CD4-positive, alpha-beta memory T cell (primary cell): ENCODE results near the gene PSMC3IP. TPM values are rescaled to one million over a fixed set of nuclear protein-coding genes. Genes with fewer than 3 reads are reported as not detected.
A peak's percentile ranks its signal among the peaks of the same experiment; 100 is the strongest.
"Not testable (repeated sequence)": the region's sequence is repeated elsewhere in the genome, so short reads cannot be mapped to it uniquely, and the experiment has no call there.

Experiments used
- CTCF ChIA-PET: fragments of 350-600 bp; sonication (Branson Sonifier 250); formaldehyde crosslinking; loops from one replicate; lab custom pipeline; 2021; ENCODE audit warnings: inconsistent platforms; ENCODE audit not compliant: partially characterized antibody; lab: Charles Lee
- POLR2A ChIA-PET: fragments of 350-600 bp; sonication (Branson Sonifier 250); formaldehyde crosslinking; loops from one replicate; lab custom pipeline; 2021; ENCODE audit not compliant: partially characterized antibody; lab: Charles Lee
- DNase-seq, 5 donors: peaks; one replicate each; pipeline versions ENCODE4 v3.0.0 to v3.0.0-alpha.2; 2020 to 2022; ENCODE audit warnings: mixed read lengths in 1 of 5
- H3K27ac ChIP-seq: one replicate; pipeline ENCODE4 v1.7.0; 2013; ENCODE audit warnings: low read depth, low read length
- H3K27me3 ChIP-seq: 2 replicates; pipeline ENCODE4 v1.7.0; 2013; ENCODE audit warnings: mild to moderate bottlenecking, low read length, moderate library complexity; ENCODE audit not compliant: insufficient read depth
- H3K36me3 ChIP-seq: 2 replicates; pipeline ENCODE4 v1.7.0; 2013; ENCODE audit warnings: mild to moderate bottlenecking, low read length, moderate library complexity; ENCODE audit not compliant: insufficient read depth
- H3K4me1 ChIP-seq: 2 replicates; pipeline ENCODE4 v1.7.0; 2013; ENCODE audit warnings: mild to moderate bottlenecking, low read length, moderate library complexity; ENCODE audit not compliant: insufficient read depth
- H3K4me3 ChIP-seq, 2 donors: one replicate each; pipeline ENCODE4 v1.7.0; 2013; ENCODE audit warnings: low read length in 2 of 2, mild to moderate bottlenecking in 1 of 2
- H3K9me3 ChIP-seq, 2 donors: one replicate each; pipeline ENCODE4 v1.7.0; 2013; ENCODE audit warnings: low read length in 2 of 2, control low read depth in 1 of 2; ENCODE audit not compliant: control insufficient read depth in 1 of 2
- H3K27ac Mint-ChIP-seq, 7 donors: one replicate each; pipeline ENCODE4 v1.8.0; 2020 to 2021; ENCODE audit warnings: mixed read lengths in 7 of 7, mild to moderate bottlenecking in 6 of 7, inconsistent platforms in 3 of 7, moderate library complexity in 3 of 7
- H3K27me3 Mint-ChIP-seq, 2 donors: one replicate each; pipeline ENCODE4 v1.8.0; 2020 to 2021; ENCODE audit warnings: mixed read lengths in 2 of 2
- H3K36me3 Mint-ChIP-seq, 2 donors: one replicate each; pipeline ENCODE4 v1.8.0; 2020 to 2021; ENCODE audit warnings: mixed read lengths in 2 of 2, inconsistent platforms in 1 of 2, mild to moderate bottlenecking in 1 of 2
- H3K4me1 Mint-ChIP-seq, 4 donors: one replicate each; pipeline ENCODE4 v1.8.0; 2020 to 2021; ENCODE audit warnings: mixed read lengths in 4 of 4, mild to moderate bottlenecking in 1 of 4
- H3K4me3 Mint-ChIP-seq, 8 donors: one replicate each; pipeline ENCODE4 v1.8.0; 2020 to 2021; ENCODE audit warnings: mixed read lengths in 8 of 8, mild to moderate bottlenecking in 7 of 8, moderate library complexity in 6 of 8, inconsistent platforms in 3 of 8
- H3K9me3 Mint-ChIP-seq, 8 donors: one replicate each; pipeline ENCODE4 v1.8.0; 2020 to 2021; ENCODE audit warnings: mixed read lengths in 8 of 8, mild to moderate bottlenecking in 5 of 8, inconsistent platforms in 3 of 8, moderate library complexity in 1 of 8
- intact Hi-C: fragments of 100-400 bp; cut with micrococcal nuclease; formaldehyde crosslinking; loops from one replicate; pipeline ENCODE4 v1.15.1; 2023
- polyA plus RNA-seq, 2 donors: library from polyadenylated mRNA; unstranded; fragments of 300-500 nt; fragmentation: Illumina TruSeq; gene quantifications; one replicate each; pipeline ENCODE4 v1.2.3, GENCODE V29; 2021
- total RNA-seq, 2 experiments: library from RNA; stranded (reverse); gene quantifications; one replicate each; pipeline ENCODE4 v1.2.3, GENCODE V29; 2021

Gene PSMC3IP
- total and polyA plus RNA-seq, 4 experiments from 2014 or later, result 0.93 to 4.5 (median 2.6) TPM

DNA sequence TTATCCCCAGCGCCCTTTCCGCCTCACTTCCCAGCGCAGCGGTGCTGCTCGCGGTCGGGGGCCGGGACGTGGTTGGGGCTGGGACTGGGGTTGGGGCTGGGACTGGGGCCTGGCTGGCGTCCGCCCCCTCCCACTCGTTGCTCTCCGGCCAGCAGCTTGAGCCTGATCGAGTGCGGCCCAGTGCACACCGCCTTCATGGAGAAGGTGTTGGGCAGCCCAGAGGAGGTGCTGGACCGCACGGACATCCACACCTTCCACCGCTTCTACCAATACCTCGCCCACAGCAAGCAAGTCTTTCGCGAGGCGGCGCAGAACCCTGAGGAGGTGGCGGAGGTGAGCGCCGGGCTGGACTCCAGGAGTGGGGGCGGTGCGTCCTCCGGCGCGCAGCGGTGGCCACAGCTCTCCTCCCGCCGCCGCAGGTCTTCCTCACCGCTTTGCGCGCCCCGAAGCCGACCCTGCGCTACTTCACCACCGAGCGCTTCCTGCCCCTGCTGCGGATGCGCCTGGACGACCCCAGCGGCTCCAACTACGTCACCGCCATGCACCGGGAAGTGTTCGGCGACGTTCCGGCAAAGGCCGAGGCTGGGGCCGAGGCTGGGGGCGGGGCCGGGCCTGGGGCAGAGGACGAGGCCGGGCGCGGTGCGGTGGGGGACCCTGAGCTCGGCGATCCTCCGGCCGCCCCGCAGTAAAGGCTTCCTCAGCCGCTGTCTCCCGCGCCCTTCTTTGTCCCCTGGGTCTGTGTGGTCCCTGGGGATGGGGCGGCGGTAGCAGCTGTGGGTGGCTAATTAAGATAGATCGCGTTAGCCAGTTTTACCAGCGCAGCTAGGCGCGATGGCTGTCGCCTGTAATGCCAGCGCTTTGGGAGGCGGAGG, 23.0 kb downstream of the PSMC3IP start:
- Histone ChIP-seq H3K4me1 (peaks cover 17% of the 10 kb centered on the region), H3K36me3 (no peaks in the 10 kb centered on the region), H3K9me3 (no peaks in the 10 kb centered on the region), H3K4me3 (peak overlapping the region; percentile 49 to 69), H3K27ac (peak overlapping the region; percentile 77), H3K27me3 (no peaks in the 10 kb centered on the region)
- POLR2A ChIA-PET, result interaction anchor here (0.6 to 3.0 kb wide), 15 partner anchors 11 to 432 kb away, joined by 3 to 35 read pairs (median 4); partner anchors contain the start of genes MLX, NAGLU, PSMC3IP and RETREG3
- H3K27ac Mint-ChIP-seq, result peak overlapping the region; percentile 79 to 94 (median 93)
- H3K4me3 Mint-ChIP-seq, result peak overlapping the region; percentile 86 to 92 (median 91)
- CTCF ChIA-PET, result interaction anchor here (0.8 to 1.5 kb wide), 5 partner anchors 9 to 29 kb away, joined by 3 to 6 read pairs (median 3); no protein-coding TSS in a partner anchor
- intact Hi-C loops, result loop anchor here (1.0 to 2.0 kb wide), 3 partner anchors 8 to 22 kb away; partner anchors contain the start of genes COASY, NAGLU and PSMC3IP
- no peaks in the 10 kb centered on the region for H3K27me3 Mint-ChIP-seq
- DNase-seq, result peak; percentile 68 to 80 (median 74)
- H3K9me3 Mint-ChIP-seq, result no peaks in the 10 kb centered on the region
- H3K36me3 Mint-ChIP-seq, result no peaks in the 10 kb centered on the region
- H3K4me1 Mint-ChIP-seq, result peaks cover 10 to 43% (median 19%) of the 10 kb centered on the region in 4 donors

DNA sequence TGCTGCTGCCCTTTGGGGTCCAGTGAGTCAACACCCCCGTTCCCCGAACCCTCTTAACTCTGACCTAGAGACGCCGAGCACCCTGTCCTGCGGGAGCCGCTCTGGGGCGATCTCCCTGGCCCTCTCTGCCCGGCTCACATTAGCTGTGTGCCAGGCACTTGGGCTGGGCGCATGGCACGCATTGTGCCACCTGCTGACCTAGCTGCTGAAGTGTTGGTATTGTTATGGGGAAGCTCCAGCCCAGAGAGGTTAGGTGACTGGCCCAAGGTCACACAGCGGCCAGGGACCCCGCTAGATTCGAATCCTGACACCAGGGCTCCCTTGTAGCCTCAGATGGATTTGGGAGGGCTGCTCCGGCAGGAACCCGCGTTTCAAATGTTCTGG, 23.7 kb downstream of the PSMC3IP start:
- Histone ChIP-seq H3K4me3 (peak overlapping the region; percentile 49 to 69), H3K27ac (peak overlapping the region; percentile 77), H3K36me3 (no peaks in the 10 kb centered on the region), H3K27me3 (no peaks in the 10 kb centered on the region), H3K4me1 (peaks cover 18% of the 10 kb centered on the region), H3K9me3 (no peaks in the 10 kb centered on the region)
- Mint-ChIP-seq H3K36me3 (no peaks in the 10 kb centered on the region), H3K4me3 (peak overlapping the region; percentile 86 to 92 (median 91)), H3K4me1 (peaks cover 11 to 49% (median 22%) of the 10 kb centered on the region in 4 donors), H3K27me3 (no peaks in the 10 kb centered on the region), H3K9me3 (no peaks in the 10 kb centered on the region), H3K27ac (peak overlapping the region; percentile 67 to 94 (median 79))
- DNase-seq, result peak in 1 of 5 donors; percentile 25
- POLR2A ChIA-PET, result interaction anchor here (0.6 to 3.0 kb wide), 11 partner anchors 10 to 659 kb away, joined by 3 to 35 read pairs (median 8); partner anchors contain the start of genes MLX, NAGLU, PSMC3IP and RETREG3
- CTCF ChIA-PET, result interaction anchor here (1.1 to 1.5 kb wide), 2 partner anchors 24 to 25 kb away, joined by 3 to 6 read pairs; no protein-coding TSS in a partner anchor
- intact Hi-C loops, result loop anchor here (1.0 to 2.0 kb wide), 3 partner anchors 8 to 23 kb away; partner anchors contain the start of genes COASY, NAGLU and PSMC3IP

- Mint-ChIP-seq H3K4me1 (peaks cover 12 to 51% (median 24%) of the 10 kb centered on the region in 4 donors), H3K4me3 (peak overlapping the region; percentile 33 to 92 (median 91)), H3K27me3 (no peaks in the 10 kb centered on the region), H3K9me3 (no peaks in the 10 kb centered on the region), H3K27ac (peak overlapping the region in 5 of 7 donors; percentile 70 to 94 (median 82)), H3K36me3 (no peaks in the 10 kb centered on the region)
- POLR2A ChIA-PET, result interaction anchor here (0.6 to 3.0 kb wide), 7 partner anchors 12 to 658 kb away, joined by 3 to 35 read pairs (median 8); partner anchors contain the start of genes MLX, NAGLU, PSMC3IP and VPS25
- intact Hi-C loops, result no loop called here
- H3K27me3 ChIP-seq, result no peaks in the 10 kb centered on the region
- H3K4me3 ChIP-seq, result peak overlapping the region in 1 of 2 donors; percentile 49
- DNase-seq, result no peak
- peaks cover 24% of the 10 kb centered on the region for H3K4me1 ChIP-seq
- H3K27ac ChIP-seq, result no peak overlapping the region
- CTCF ChIA-PET, result interaction anchor here (1.1 kb wide), 1 partner anchor 23 kb away, joined by 3 read pairs; no protein-coding TSS in a partner anchor
- H3K36me3 ChIP-seq, result no peaks in the 10 kb centered on the region
- no peaks in the 10 kb centered on the region for H3K9me3 ChIP-seq
These were observed 24.2 kb downstream of the PSMC3IP start for GRCh38 chr17:42553161-42553818.

DNA sequence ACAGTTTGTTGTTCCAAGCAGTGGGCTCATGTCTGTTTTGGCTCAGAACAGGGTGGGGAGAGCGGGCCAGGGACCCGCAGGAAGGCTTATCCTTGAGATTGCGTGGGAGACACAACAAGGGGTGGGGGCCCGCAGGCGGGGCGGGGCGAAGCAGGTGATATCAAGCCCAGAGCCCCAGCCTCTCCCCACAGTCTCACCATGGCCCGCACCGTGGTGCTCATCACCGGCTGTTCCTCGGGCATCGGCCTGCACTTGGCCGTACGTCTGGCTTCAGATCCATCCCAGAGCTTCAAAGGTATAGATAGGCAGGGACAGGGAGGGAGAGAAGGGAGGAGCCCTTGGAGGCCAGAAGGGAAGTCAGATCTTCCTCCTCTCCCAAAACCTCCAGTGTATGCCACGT, 24.8 kb downstream of the PSMC3IP start, which contains the start of gene HSD17B1:
TSS of gene HSD17B1 (plus strand) at position 188 of the 400 bp plus-strand sequence. CDS start at position 199, 11 bp downstream.
- POLR2A ChIA-PET, result interaction anchor here (1.4 to 3.0 kb wide), 2 partner anchors 25 to 221 kb away, joined by 3 to 18 read pairs; partner anchors contain the start of genes PSMC3IP and VPS25
- H3K9me3 Mint-ChIP-seq, H3K27me3 ChIP-seq, H3K27ac ChIP-seq, intact Hi-C loops, CTCF ChIA-PET, DNase-seq, H3K36me3 Mint-ChIP-seq, H3K27me3 Mint-ChIP-seq, H3K36me3 ChIP-seq, H3K9me3 ChIP-seq: not testable (repeated sequence)
- H3K4me1 Mint-ChIP-seq, result peaks cover 13 to 51% (median 24%) of the 10 kb centered on the region in 4 donors
- peak within 1 kb of the TSS; percentile 86 to 92 (median 91) for H3K4me3 Mint-ChIP-seq
- peak within 1 kb of the TSS in 1 of 2 donors; percentile 49 for H3K4me3 ChIP-seq
- peaks cover 24% of the 10 kb centered on the region for H3K4me1 ChIP-seq
- H3K27ac Mint-ChIP-seq, result peak within 1 kb of the TSS in 5 of 7 donors; percentile 70 to 94 (median 82)

- Mint-ChIP-seq H3K9me3 (no peaks in the 10 kb centered on the region), H3K36me3 (no peaks in the 10 kb centered on the region), H3K27ac (peak overlapping the region in 1 of 7 donors; percentile 70), H3K27me3 (no peaks in the 10 kb centered on the region), H3K4me3 (peak overlapping the region; percentile 29 to 77 (median 48)), H3K4me1 (peaks cover 9 to 29% (median 11%) of the 10 kb centered on the region in 4 donors)
- no peaks in the 10 kb centered on the region for H3K27me3 ChIP-seq
- intact Hi-C loops, result no loop called here
- no peak for DNase-seq
- ChIA-PET CTCF (interaction anchor here (0.5 to 3.6 kb wide), 9 partner anchors 10 to 130 kb away, joined by 3 to 25 read pairs (median 4); partner anchors contain the start of genes NAGLU, PSMC3IP, RETREG3 and TUBG1), POLR2A (interaction anchor here (0.5 to 2.8 kb wide), 7 partner anchors 10 to 225 kb away, joined by 3 to 22 read pairs (median 6); partner anchors contain the start of genes NAGLU, PSMC3IP and VPS25)
- H3K27ac ChIP-seq, result no peak overlapping the region
- peaks cover 11% of the 10 kb centered on the region for H3K4me1 ChIP-seq
- no peak overlapping the region for H3K4me3 ChIP-seq
- no peaks in the 10 kb centered on the region for H3K36me3 ChIP-seq
- H3K9me3 ChIP-seq, result no peaks in the 10 kb centered on the region
These were observed 28.4 kb downstream of the PSMC3IP start for GRCh38 chr17:42548993-42549755.
